ENCODE results near the gene CDK5. TPM values are rescaled to one million over a fixed set of nuclear protein-coding genes. Genes with fewer than 3 reads are reported as not detected.

CDK5 gene
- total RNA-seq, 2 experiments from 2014 or later = 12.5 to 16.7 TPM

DNA sequence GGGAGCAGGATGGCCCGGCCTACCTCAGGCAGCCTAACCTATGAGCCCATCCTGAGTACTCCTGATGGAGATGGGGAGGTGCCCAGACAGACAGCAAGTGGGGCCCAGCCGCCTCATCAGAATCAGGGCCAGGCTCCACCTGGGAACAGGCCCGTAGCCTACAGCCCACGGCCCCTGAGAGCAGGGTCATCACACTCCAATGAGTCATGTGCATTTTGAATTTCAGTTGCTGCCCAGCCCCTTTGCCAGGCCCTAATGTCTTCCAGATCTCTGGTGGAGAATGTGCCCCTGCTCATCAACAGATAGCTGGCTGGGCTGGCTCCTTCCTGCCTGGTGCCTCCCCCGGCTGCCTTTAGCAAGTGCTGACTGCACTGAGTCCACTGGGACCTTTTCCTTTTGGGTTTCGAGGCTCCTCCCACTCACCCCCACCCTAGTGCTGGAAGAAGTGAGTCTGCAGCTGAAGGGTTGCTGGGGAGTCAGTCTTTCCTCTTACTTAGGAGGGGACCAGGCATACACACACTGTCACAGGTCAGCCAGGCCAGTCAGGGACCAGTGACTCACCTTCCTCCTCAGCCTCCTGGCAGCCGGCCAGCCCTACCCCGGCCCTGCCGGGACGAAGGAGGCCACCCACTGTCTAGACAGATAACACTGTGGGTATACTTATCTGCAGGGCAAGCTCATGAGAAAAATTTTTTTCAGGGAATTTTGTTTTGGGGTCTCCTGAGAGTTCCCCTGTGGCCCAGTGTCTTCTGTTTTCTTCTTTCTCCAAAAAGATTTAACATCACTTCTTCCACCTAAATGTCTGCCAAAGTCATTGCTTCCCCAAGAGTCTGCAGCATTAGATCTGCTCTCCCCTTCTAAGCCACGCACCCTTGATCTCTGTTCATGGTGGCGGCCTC lies 18.5 kb downstream of the CDK5 start:
- ATAC-seq = peak; percentile 94
- Mint-ChIP-seq H3K36me3 (ENCODE audit: low read depth) (peaks cover 10% of the 10 kb centered on the region), H3K4me1 (peaks cover 17% of the 10 kb centered on the region), H3K27ac (peak overlapping the region; percentile 85), H3K27me3 (no peaks in the 10 kb centered on the region), H3K4me3 (peak overlapping the region; percentile 10), H3K9me3 (ENCODE audit: low read depth) (no peaks in the 10 kb centered on the region)
- peak; percentile 88 for DNase-seq
- CTCF ChIA-PET = interaction anchor here (0.7 to 1.1 kb wide), 2 partner anchors 10 to 127 kb away, joined by 3 to 4 read pairs; no protein-coding TSS in a partner anchor
- intact Hi-C loops (cut with DNase I, micrococcal nuclease) = loop anchor here in 1 of 2 experiments (1.0 kb wide), 2 partner anchors 11 to 19 kb away; partner anchors contain the start of gene ABCB8
- POLR2A ChIA-PET = interaction anchor here (0.6 to 1.0 kb wide), 2 partner anchors 45 to 313 kb away, joined by 3 read pairs; no protein-coding TSS in a partner anchor

DNA sequence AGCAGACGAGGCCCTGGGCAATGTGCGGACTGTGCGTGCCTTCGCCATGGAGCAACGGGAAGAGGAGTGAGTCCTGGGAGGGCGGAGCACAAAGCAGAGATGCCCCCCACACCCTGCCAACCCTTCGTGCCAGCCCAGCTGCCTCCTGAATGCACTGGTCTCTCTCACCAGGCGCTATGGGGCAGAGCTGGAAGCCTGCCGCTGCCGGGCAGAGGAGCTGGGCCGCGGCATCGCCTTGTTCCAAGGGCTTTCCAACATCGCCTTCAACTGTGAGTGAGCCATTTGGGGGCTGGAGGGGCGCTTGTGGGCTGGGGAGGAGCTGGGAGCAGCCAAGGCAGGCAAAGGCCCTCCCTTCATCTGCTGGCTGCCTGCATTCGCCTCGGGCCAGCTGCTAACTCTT lies 21.8 kb downstream of the CDK5 start:
- POLR2A ChIA-PET = no interaction called here

DNA sequence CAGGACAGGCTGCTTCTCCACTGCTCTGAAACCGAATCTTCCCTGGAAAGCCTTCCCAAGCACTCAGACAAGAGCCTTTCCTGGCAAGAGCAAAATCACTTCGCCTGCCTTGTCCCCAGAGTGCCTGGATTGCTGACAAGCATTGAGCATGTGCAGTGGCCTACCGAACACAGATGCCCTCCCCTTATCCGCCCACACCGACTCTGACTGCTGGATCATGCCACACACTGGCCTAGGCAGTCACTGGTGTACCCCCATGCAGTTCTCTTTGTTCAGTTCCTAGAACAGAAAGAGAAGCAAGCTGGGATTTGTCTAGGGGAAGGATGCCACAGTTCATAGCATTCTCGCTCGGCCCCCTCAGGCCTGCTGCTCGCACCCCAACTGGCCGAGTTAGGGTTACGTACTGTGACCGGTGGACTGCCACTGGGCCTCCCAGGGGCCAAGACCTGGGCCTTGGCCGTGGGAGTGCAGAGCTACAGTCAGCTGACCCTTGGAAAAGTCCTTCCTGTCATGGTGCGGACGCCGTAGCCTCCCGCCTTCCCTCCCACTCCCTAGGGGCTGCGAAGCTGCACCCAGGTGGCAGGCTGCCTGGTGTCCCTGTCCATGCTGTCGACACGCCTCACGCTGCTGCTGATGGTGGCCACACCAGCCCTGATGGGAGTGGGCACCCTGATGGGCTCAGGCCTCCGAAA lies 22.5 kb downstream of the CDK5 start:
- DNase-seq (no peak), ATAC-seq (no peak)
- POLR2A ChIA-PET = no interaction called here
- no peak overlapping the region for H3K4me3 Mint-ChIP-seq
- peaks cover 17% of the 10 kb centered on the region for H3K4me1 Mint-ChIP-seq
- H3K27ac Mint-ChIP-seq = no peak overlapping the region
- CTCF ChIA-PET = no interaction called here
- H3K36me3 Mint-ChIP-seq (ENCODE audit: low read depth) = peaks cover 13% of the 10 kb centered on the region
- H3K9me3 Mint-ChIP-seq (ENCODE audit: low read depth) = no peaks in the 10 kb centered on the region
- H3K27me3 Mint-ChIP-seq = no peaks in the 10 kb centered on the region
- intact Hi-C loops (cut with DNase I, micrococcal nuclease) = no loop called here

More for the DNA sequence above, 21.8 kb downstream of the CDK5 start:
- Mint-ChIP-seq H3K4me1 (peaks cover 17% of the 10 kb centered on the region), H3K27ac (no peak overlapping the region), H3K4me3 (no peak overlapping the region), H3K27me3 (no peaks in the 10 kb centered on the region), H3K36me3 (ENCODE audit: low read depth) (peaks cover 13% of the 10 kb centered on the region), H3K9me3 (ENCODE audit: low read depth) (no peaks in the 10 kb centered on the region)
- intact Hi-C loops (cut with DNase I, micrococcal nuclease) = no loop called here
- DNase-seq (no peak), ATAC-seq (no peak)
- CTCF ChIA-PET = no interaction called here

DNA sequence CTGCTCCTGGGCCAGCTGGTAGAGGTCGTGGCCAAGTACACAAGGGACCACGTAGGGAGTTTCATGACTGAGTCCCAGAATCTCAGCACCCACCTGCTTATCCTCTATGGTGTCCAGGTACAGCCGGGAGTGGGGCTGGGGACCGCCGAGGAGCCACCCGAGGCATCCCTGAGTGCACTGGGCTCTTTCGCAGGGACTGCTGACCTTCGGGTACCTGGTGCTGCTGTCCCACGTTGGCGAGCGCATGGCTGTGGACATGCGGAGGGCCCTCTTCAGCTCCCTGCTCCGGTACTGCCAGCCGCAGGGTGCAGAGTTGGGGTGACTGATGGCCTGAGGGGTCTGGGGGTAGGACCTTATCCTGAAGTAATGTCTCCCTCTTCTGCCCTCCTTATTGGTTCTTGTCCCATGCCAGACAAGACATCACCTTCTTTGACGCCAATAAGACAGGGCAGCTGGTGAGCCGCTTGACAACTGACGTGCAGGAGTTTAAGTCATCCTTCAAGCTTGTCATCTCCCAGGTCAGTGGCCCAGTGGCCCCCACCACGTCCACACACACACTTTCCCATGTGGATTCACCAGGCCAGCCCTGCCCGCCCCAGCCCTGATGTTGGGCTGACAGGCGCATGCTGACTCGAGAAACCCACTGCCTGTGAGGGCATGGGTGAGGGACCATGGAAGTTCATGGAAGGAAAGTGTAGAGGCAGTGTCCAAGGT lies 23.2 kb downstream of the CDK5 start:
- ATAC-seq (no peak), DNase-seq (no peak)
- Mint-ChIP-seq H3K4me1 (peaks cover 15% of the 10 kb centered on the region), H3K27me3 (no peaks in the 10 kb centered on the region), H3K27ac (no peak overlapping the region), H3K4me3 (no peak overlapping the region), H3K9me3 (ENCODE audit: low read depth) (no peaks in the 10 kb centered on the region), H3K36me3 (ENCODE audit: low read depth) (peaks cover 13% of the 10 kb centered on the region)
- intact Hi-C loops (cut with DNase I, micrococcal nuclease) = no loop called here
- ChIA-PET CTCF (interaction anchor here (0.5 to 0.7 kb wide), 3 partner anchors 18 to 189 kb away, joined by 3 read pairs; no protein-coding TSS in a partner anchor), POLR2A (no interaction called here)

DNA sequence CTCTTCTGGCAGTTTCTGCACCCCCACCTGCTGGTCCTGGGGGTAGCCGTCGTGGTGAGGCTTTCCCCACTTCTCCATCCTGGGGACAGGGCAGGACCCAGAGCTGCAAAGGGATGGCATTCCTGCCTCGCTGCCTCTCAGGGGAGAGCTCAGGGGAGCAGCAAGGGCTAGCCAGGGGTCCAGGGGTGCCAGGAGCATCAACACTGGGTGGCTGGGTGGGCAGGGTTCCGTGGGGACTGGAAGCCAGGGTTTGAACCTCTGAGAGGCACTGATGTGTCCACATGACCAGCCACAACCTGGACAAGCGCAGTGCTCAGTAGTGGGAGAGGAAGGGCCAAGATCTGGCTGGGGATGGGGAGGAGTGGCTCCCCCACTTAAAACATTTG lies 23.8 kb downstream of the CDK5 start:
- no peak for DNase-seq
- Mint-ChIP-seq H3K9me3 (ENCODE audit: low read depth) (no peaks in the 10 kb centered on the region), H3K4me1 (peaks cover 15% of the 10 kb centered on the region), H3K27ac (no peak overlapping the region), H3K36me3 (ENCODE audit: low read depth) (peaks cover 14% of the 10 kb centered on the region), H3K4me3 (no peak overlapping the region), H3K27me3 (no peaks in the 10 kb centered on the region)
- CTCF ChIA-PET = interaction anchor here (0.6 to 0.7 kb wide), 2 partner anchors 41 to 189 kb away, joined by 3 read pairs; no protein-coding TSS in a partner anchor
- intact Hi-C loops (cut with DNase I, micrococcal nuclease) = no loop called here
- POLR2A ChIA-PET = no interaction called here
- no peak for ATAC-seq

DNA sequence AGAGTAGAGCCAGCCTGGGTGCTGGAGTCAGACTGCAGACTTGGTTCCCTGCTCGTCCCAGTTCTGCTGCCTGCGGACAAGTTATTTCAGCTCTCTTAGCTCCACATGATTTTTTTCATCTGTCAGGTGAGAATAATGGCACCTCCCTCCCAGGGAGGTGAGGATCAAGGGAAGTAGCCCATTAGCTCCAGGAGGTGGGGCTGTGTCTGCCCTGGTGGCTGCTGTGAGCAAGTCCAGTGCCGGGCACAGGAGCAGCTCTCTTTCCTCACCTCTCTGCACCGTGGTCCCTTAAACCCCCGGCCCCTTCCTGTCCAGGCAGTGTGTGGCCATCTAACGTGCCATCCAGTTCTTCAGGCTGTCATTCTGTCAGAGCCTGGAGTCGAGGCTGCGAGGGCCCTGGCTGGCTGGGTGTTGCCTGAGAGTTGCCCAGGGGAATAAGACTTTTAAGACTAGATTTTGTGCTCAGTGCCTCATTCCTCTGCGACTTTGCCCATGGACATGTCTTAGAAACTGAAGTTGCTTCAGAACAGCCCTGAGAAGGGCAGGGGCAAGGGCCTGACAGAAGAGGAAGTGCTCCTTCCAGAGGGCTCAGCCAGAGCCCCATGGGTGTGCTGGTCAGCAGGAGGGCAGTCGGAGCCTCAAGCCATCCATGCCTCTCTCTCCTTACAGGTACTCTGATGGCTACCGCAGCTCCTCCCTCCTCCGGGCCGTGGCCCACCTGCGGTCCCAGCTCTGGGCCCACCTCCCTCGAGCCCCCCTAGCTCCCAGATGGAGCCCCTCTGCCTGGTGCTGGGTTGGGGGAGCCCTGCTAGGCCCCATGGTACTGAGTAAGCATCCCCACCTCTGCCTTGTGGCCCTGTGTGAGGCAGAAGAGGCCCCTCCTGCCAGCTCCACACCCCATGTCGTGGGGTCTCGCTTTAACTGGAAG lies 24.5 kb downstream of the CDK5 start:
- Mint-ChIP-seq H3K27me3 (no peaks in the 10 kb centered on the region), H3K4me3 (no peak overlapping the region), H3K4me1 (peaks cover 13% of the 10 kb centered on the region), H3K9me3 (ENCODE audit: low read depth) (no peaks in the 10 kb centered on the region), H3K36me3 (ENCODE audit: low read depth) (peaks cover 15% of the 10 kb centered on the region), H3K27ac (no peak overlapping the region)
- ChIA-PET CTCF (interaction anchor here (0.6 to 1.8 kb wide), 4 partner anchors 15 to 40 kb away, joined by 3 to 9 read pairs (median 4); no protein-coding TSS in a partner anchor), POLR2A (interaction anchor here (0.6 kb wide), 1 partner anchor 285 kb away, joined by 4 read pairs; no protein-coding TSS in a partner anchor)
- DNase-seq (no peak), ATAC-seq (no peak)
- intact Hi-C loops (cut with DNase I, micrococcal nuclease) = no loop called here

DNA sequence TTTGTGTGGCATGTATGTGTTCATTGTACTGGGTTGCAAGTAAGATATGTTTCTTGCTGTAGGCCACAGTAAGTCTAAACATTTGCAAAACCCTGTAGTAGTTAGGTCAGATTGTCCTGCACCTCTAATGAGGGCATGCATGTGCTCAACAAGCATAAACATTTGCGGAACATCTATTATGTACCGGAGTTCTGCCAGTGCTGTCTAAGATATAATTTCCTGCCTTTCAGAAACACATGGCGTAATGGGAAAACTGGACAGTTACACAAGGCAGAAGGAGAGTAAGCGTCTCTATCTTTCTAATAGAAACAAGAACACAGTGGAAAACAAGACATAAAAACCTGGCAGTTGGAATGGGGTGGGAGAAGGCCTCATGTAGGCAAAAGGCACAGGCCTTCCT lies 26.7 kb downstream of the CDK5 start:
- no peaks in the 10 kb centered on the region for H3K27me3 Mint-ChIP-seq
- H3K4me3 Mint-ChIP-seq = no peak overlapping the region
- no peak overlapping the region for H3K27ac Mint-ChIP-seq
- H3K9me3 Mint-ChIP-seq (ENCODE audit: low read depth) = no peaks in the 10 kb centered on the region
- H3K36me3 Mint-ChIP-seq (ENCODE audit: low read depth) = peaks cover 10% of the 10 kb centered on the region
- POLR2A ChIA-PET = no interaction called here
- DNase-seq = no peak
- H3K4me1 Mint-ChIP-seq = peaks cover 23% of the 10 kb centered on the region
- no peak for ATAC-seq
- CTCF ChIA-PET = interaction anchor here (1.0 to 1.1 kb wide), 2 partner anchors 79 to 215 kb away, joined by 3 to 4 read pairs; no protein-coding TSS in a partner anchor
- intact Hi-C loops (cut with DNase I, micrococcal nuclease) = no loop called here

DNA sequence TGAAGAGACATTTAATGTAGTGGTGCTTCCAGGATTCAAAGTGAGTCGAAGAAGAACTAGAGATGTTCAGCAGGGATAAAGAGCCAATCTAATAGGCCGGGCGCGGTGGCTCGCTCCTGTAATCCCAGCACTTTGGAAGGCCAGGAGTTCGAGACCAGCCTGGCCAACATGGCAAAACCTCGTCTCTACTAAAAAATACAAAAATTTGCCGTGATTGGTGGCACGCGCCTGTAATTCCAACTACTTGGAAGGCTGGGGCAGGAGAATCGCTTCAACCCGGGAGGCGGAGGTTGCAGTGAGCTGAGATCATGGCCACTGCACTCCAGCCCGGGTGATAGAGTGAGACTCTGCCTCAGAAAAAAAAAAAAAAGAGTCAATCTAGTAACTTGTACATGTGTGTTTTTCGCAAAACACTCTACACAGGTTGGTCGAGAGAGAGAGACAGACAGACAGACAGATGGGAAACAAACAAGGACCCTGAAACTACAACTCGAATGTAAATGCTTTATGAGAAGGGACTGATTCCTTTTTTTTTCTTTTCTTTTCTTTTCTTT lies 28.7 kb downstream of the CDK5 start:
- no peak for DNase-seq
- H3K27ac Mint-ChIP-seq = peak overlapping the region; percentile 95
- peaks cover 7% of the 10 kb centered on the region for H3K36me3 Mint-ChIP-seq (ENCODE audit: low read depth)
- H3K27me3 Mint-ChIP-seq = no peaks in the 10 kb centered on the region
- POLR2A ChIA-PET = interaction anchor here (1.0 kb wide), 1 partner anchor 15 kb away, joined by 4 read pairs; no protein-coding TSS in a partner anchor
- no peak for ATAC-seq
- peak overlapping the region; percentile 97 for H3K4me3 Mint-ChIP-seq
- peaks cover 23% of the 10 kb centered on the region for H3K4me1 Mint-ChIP-seq
- no peaks in the 10 kb centered on the region for H3K9me3 Mint-ChIP-seq (ENCODE audit: low read depth)
- intact Hi-C loops (cut with DNase I, micrococcal nuclease) = loop anchor here (1.0 to 5.0 kb wide), 13 partner anchors 10 to 1191 kb away; partner anchors contain the start of genes ABCF2 (in 1 of the 2), FASTK (in 1 of the 2), NUB1 (in 1 of the 2) and TMUB1 (in 1 of the 2)
- CTCF ChIA-PET = interaction anchor here (0.6 to 2.5 kb wide), 15 partner anchors 10 to 515 kb away, joined by 3 to 26 read pairs (median 4); partner anchors contain the start of gene GIMAP7

DNA sequence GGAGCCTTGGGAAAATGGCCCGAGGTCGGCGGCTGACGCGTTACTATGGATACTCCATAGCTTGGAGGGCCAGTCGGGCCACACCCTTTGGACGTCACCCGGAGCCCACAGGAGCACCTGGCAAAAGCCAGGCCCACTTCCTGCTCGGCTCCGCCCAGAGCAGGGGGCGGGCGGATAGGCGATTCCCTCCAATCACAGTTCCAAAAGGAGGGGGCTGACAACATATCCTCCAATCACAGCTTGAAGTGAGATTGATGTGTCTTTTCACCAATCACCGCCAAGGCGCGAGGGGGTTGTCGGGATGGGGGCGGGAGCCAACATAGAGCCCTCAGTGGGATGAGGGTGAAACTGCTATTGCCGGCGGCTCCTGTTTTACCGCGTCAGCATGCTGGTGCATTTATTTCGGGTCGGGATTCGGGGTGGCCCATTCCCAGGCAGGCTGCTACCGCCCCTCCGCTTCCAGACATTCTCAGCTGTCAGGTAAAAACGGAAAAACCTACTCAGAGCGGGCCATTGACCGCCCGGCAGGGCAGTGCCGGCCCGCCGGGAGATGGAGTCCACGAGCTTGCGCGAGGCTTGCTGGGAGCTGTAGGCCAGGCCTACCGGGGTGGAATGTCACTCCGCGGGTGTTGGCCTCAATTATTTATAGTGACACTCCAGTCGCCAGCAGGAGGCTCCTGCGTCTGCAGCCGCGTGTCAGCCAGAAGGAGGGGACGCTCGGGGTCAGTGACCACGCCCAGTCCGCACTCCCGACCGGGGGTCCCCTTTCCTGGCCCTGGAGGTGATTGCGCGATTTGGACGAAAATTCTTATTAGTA lies 29.4 kb downstream of the CDK5 start, which contains the start of gene ABCB8:
TSS of gene ABCB8 (plus strand) at position 320 of the 817 bp plus-strand sequence. CDS start at position 386, 66 bp downstream.
- Mint-ChIP-seq H3K27ac (peak within 1 kb of the TSS; percentile 95), H3K4me3 (peak within 1 kb of the TSS; percentile 97), H3K36me3 (ENCODE audit: low read depth) (peaks cover 7% of the 10 kb centered on the region), H3K27me3 (no peaks in the 10 kb centered on the region), H3K4me1 (peaks cover 23% of the 10 kb centered on the region), H3K9me3 (ENCODE audit: low read depth) (no peaks in the 10 kb centered on the region)
- ChIA-PET CTCF (interaction anchor here (0.6 to 2.5 kb wide), 18 partner anchors 9 to 514 kb away, joined by 3 to 26 read pairs (median 4); partner anchors contain the start of genes ABCF2 and GIMAP7), POLR2A (interaction anchor here (0.6 to 1.0 kb wide), 2 partner anchors 10 to 14 kb away, joined by 3 to 4 read pairs; no protein-coding TSS in a partner anchor)
- intact Hi-C loops (cut with DNase I, micrococcal nuclease) = loop anchor here (1.0 to 5.0 kb wide), 13 partner anchors 10 to 1190 kb away; partner anchors contain the start of genes ABCF2 (in 1 of the 2), FASTK (in 1 of the 2), NUB1 (in 1 of the 2) and TMUB1 (in 1 of the 2)
- ATAC-seq = peak; percentile 95
- peak; percentile 99 for DNase-seq
